Keratinocyte (primary cell): ENCODE results near the gene CHI3L1. TPM values are rescaled to one million over a fixed set of nuclear protein-coding genes. Genes with fewer than 3 reads are reported as not detected.

ENCODE experiments used
- DNase-seq: peaks from one replicate; pipeline ENCODE4 v3.0.0-alpha.2; 2011; ENCODE audit warnings: low read depth, missing footprints, low spot score
- FAIRE-seq: peaks from 2 replicates; lab custom pipeline; 2011; peaks lifted over from hg19 to GRCh38; lab: Jason Lieb, UNC
- H2AFZ ChIP-seq: 2 replicates; pipeline ENCODE4 v1.6.0; 2012; ENCODE audit warnings: low read length, control low read depth, inconsistent platforms; ENCODE audit not compliant: control insufficient read depth
- H3K27ac ChIP-seq: 2 replicates; pipeline ENCODE4 v1.5.1; 2011; ENCODE audit warnings: low read length; ENCODE audit not compliant: control insufficient read depth, insufficient read depth
- H3K27me3 ChIP-seq: 3 replicates; pipeline ENCODE4 v1.6.0; 2011; ENCODE audit warnings: low read length; ENCODE audit not compliant: control insufficient read depth, insufficient read depth; ENCODE audit errors: extremely low read depth
- H3K36me3 ChIP-seq, 2 experiments: 2 replicates in 1 of 2; 3 replicates in 1 of 2; pipeline ENCODE4 v1.5.1; 2011; ENCODE audit warnings: low read length in 2 of 2, mild to moderate bottlenecking in 1 of 2; ENCODE audit not compliant: control insufficient read depth in 2 of 2, insufficient read depth in 2 of 2; ENCODE audit errors: extremely low read depth in 1 of 2
- H3K4me1 ChIP-seq: 3 replicates; pipeline ENCODE4 v1.5.1; 2011; ENCODE audit warnings: low read length; ENCODE audit not compliant: control insufficient read depth, insufficient read depth; ENCODE audit errors: extremely low read depth
- H3K4me2 ChIP-seq: 3 replicates; pipeline ENCODE4 v1.6.0; 2011; ENCODE audit warnings: low read depth, low read length; ENCODE audit not compliant: control insufficient read depth, insufficient read depth; ENCODE audit errors: extremely low read depth
- H3K4me3 ChIP-seq, 3 experiments: fragments of 200-600 bp in 1 of 3; sonication (generic) in 1 of 3; 2 replicates in 2 of 3; 3 replicates in 1 of 3; pipeline ENCODE4 v1.5.1; 2011 to 2016; ENCODE audit warnings: low read length in 3 of 3, mild to moderate bottlenecking in 3 of 3, control low read depth in 2 of 3, inconsistent platforms in 1 of 3, low read depth in 1 of 3, mixed read lengths in 1 of 3, mixed run types in 1 of 3, moderate library complexity in 1 of 3; ENCODE audit not compliant: control insufficient read depth in 2 of 3, insufficient read depth in 2 of 3; ENCODE audit errors: extremely low read depth in 1 of 3
- H3K79me2 ChIP-seq: 2 replicates; pipeline ENCODE4 v1.6.0; 2012; ENCODE audit warnings: low read length; ENCODE audit not compliant: control insufficient read depth, insufficient read depth
- H3K9ac ChIP-seq: 3 replicates; pipeline ENCODE4 v1.6.0; 2011; ENCODE audit warnings: low read length; ENCODE audit not compliant: control insufficient read depth, insufficient read depth; ENCODE audit errors: extremely low read depth
- H3K9me1 ChIP-seq: 3 replicates; pipeline ENCODE4 v1.6.0; 2011; ENCODE audit warnings: low read length; ENCODE audit not compliant: control insufficient read depth, insufficient read depth; ENCODE audit errors: extremely low read depth
- H3K9me3 ChIP-seq: 2 replicates; pipeline ENCODE4 v1.5.1; 2012; ENCODE audit warnings: low read depth, low read length; ENCODE audit not compliant: control insufficient read depth
- H4K20me1 ChIP-seq: 3 replicates; pipeline ENCODE4 v1.6.0; 2011; ENCODE audit warnings: low read length; ENCODE audit not compliant: control insufficient read depth, insufficient read depth; ENCODE audit errors: extremely low read depth
- CTCF ChIP-seq, 3 experiments: IDR thresholded peaks in 1 of 3; conservative IDR thresholded peaks in 1 of 3; optimal IDR thresholded peaks in 1 of 3; 2 replicates in 2 of 3; 3 replicates in 1 of 3; pipeline versions ENCODE3 to v1.5.1; 2011; ENCODE audit warnings: low read length in 3 of 3, mild to moderate bottlenecking in 3 of 3, moderate library complexity in 2 of 3, control low read depth in 1 of 3, inconsistent platforms in 1 of 3; ENCODE audit not compliant: insufficient read depth in 2 of 3; ENCODE audit errors: extremely low read depth in 1 of 3
- EZH2 ChIP-seq: IDR thresholded peaks from one replicate; pipeline ENCODE4 v1.6.1; 2012; ENCODE audit warnings: inconsistent platforms, mild to moderate bottlenecking, low read length, moderate library complexity
- dilution Hi-C: fragments of 300-500 bp; cut with MboI; formaldehyde crosslinking; loops from one replicate; pipeline ENCODE4 v1.7.0; 2020; ENCODE audit warnings: low sequenced_read_pairs; ENCODE audit not compliant: extremely low pct_ligation_motif_present
- polyA plus RNA-seq, 5 experiments: library from polyadenylated mRNA; depleted of rRNA in 3 of 5; stranded (reverse) in 3 of 5; stranded (forward) in 1 of 5; unstranded in 1 of 5; fragments of >200 nt; gene quantifications; 1 replicate in 1 of 5; 2 replicates in 3 of 5; 3 replicates in 1 of 5; pipeline versions ENCODE4 v1.2.1 to v1.2.3, GENCODE V29; 2011 to 2012; ENCODE audit warnings: missing spikeins in 2 of 5, low read depth in 1 of 5, low replicate concordance in 1 of 5

Gene CHI3L1
- polyA plus RNA-seq, 1 donor (not counting 4 experiments of a cell fraction or from before 2014, with no cell fraction given) = 0.20 TPM

- H3K4me2 ChIP-seq = no peak overlapping the region
- dilution Hi-C loops = no loop called here
- no peak for FAIRE-seq
Observed at GRCh38 chr1:203146537-203146936, 40.0 kb downstream of the CHI3L1 start.

GRCh38 chr1:203146042-203146369 is 40.5 kb downstream of the CHI3L1 start:
- FAIRE-seq = no peak

More at GRCh38 chr1:203146537-203146936, 40.0 kb downstream of the CHI3L1 start:
- Histone ChIP-seq H3K9me3 (no peaks in the 10 kb centered on the region), H2AFZ (no peak overlapping the region), H3K4me1 (no peaks in the 10 kb centered on the region), H3K27ac (no peak overlapping the region), H3K36me3 (no peaks in the 10 kb centered on the region), H3K4me3 (no peak overlapping the region), H3K9me1 (no peaks in the 10 kb centered on the region), H3K27me3 (no peaks in the 10 kb centered on the region), H3K9ac (no peak overlapping the region), H4K20me1 (no peaks in the 10 kb centered on the region), H3K79me2 (no peaks in the 10 kb centered on the region)
- TF ChIP-seq CTCF (optimal IDR thresholded peaks at IDR 0.05 in 1 of 3, IDR thresholded peaks at IDR 0.05 in 1 of 3, conservative IDR thresholded peaks at IDR 0.05 in 1 of 3; ENCODE audit: extremely low read depth in 1 of 3, insufficient read depth in 2 of 3, low read length in 3 of 3) = no peak
- TF ChIP-seq EZH2 = no peak
- no peak for DNase-seq

More at GRCh38 chr1:203146042-203146369, 40.5 kb downstream of the CHI3L1 start:
- H2AFZ ChIP-seq = no peak overlapping the region
- H4K20me1 ChIP-seq = no peaks in the 10 kb centered on the region
- DNase-seq = no peak
- no peak overlapping the region for H3K4me2 ChIP-seq
- H3K79me2 ChIP-seq = no peaks in the 10 kb centered on the region
- TF ChIP-seq CTCF (optimal IDR thresholded peaks at IDR 0.05 in 1 of 3, IDR thresholded peaks at IDR 0.05 in 1 of 3, conservative IDR thresholded peaks at IDR 0.05 in 1 of 3; ENCODE audit: extremely low read depth in 1 of 3, insufficient read depth in 2 of 3, low read length in 3 of 3) (no peak), EZH2 (no peak)
- no peaks in the 10 kb centered on the region for H3K4me1 ChIP-seq
- H3K27ac ChIP-seq = no peak overlapping the region
- H3K9ac ChIP-seq = no peak overlapping the region
- no peak overlapping the region for H3K4me3 ChIP-seq
- no peaks in the 10 kb centered on the region for H3K27me3 ChIP-seq
- dilution Hi-C loops = no loop called here
- H3K9me3 ChIP-seq = no peaks in the 10 kb centered on the region
- H3K9me1 ChIP-seq = no peaks in the 10 kb centered on the region
- no peaks in the 10 kb centered on the region for H3K36me3 ChIP-seq
